GM23248 (cell line): ENCODE data around the gene HK1.

Source experiments
- EZH2 ChIP-seq: fragments of 200-600 bp; sonication (generic); IDR thresholded peaks from 2 replicates; pipeline ENCODE4 v1.6.1; 2018; ENCODE audit warnings: antibody characterized with exemption, mild to moderate bottlenecking; ENCODE audit not compliant: insufficient read depth, poor library complexity, severe bottlenecking
- EZH2phosphoT487 ChIP-seq: fragments of 200-600 bp; sonication (generic); IDR thresholded peaks from 2 replicates; pipeline ENCODE4 v1.6.1; 2018; ENCODE audit warnings: antibody characterized with exemption, moderate library complexity, mild to moderate bottlenecking, low read depth; ENCODE audit not compliant: insufficient read depth

- TF ChIP-seq EZH2 (no peak), EZH2phosphoT487 (no peak)
These were observed 48.4 kb downstream of the HK1 start for GRCh38 chr10:69326692-69327091.
